IPS-NIHi11 (cell line): ENCODE data around the gene CELA3A.
"Not testable (repeated sequence)": the region's sequence is repeated elsewhere in the genome, so short reads cannot be mapped to it uniquely, and the experiment has no call there.

Experiments used
- DNase-seq: peaks from one replicate; pipeline ENCODE4 v3.0.0; 2012; ENCODE audit warnings: mixed read lengths, low spot score

Gene CELA3A, protein sequence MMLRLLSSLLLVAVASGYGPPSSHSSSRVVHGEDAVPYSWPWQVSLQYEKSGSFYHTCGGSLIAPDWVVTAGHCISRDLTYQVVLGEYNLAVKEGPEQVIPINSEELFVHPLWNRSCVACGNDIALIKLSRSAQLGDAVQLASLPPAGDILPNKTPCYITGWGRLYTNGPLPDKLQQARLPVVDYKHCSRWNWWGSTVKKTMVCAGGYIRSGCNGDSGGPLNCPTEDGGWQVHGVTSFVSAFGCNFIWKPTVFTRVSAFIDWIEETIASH

DNA sequence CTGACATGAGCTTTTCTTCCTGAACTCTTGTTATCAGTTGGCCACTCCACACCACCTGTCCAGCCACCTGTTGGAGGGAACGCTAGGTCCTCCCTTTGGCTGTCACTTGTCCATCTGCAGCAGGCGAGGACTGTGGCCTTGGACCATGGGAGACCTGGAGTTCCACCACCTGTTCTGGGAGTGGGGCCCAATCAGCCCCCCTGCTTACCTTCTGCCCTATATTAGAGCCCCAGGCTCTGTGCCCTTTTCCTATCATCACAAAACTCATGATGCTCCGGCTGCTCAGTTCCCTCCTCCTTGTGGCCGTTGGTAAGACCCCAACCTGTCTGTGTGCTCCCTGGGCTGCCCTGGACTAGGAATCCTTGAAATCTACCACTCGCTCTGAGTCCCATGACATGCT lies at the start of gene CELA3A:
CELA3A (plus strand) TSS at position 249 of the 400 bp plus-strand sequence; CDS start at position 267, 18 bp downstream.
- DNase-seq, result no peak

- no peak for DNase-seq
Observed at GRCh38 chr1:21952786-21953520, 48.5 kb upstream of the CELA3A start.

- no peak for DNase-seq
Observed at GRCh38 chr1:21955058-21955457, 46.4 kb upstream of the CELA3A start.

- DNase-seq, result no peak
Observed at GRCh38 chr1:21955501-21956281, 45.8 kb upstream of the CELA3A start.

DNA sequence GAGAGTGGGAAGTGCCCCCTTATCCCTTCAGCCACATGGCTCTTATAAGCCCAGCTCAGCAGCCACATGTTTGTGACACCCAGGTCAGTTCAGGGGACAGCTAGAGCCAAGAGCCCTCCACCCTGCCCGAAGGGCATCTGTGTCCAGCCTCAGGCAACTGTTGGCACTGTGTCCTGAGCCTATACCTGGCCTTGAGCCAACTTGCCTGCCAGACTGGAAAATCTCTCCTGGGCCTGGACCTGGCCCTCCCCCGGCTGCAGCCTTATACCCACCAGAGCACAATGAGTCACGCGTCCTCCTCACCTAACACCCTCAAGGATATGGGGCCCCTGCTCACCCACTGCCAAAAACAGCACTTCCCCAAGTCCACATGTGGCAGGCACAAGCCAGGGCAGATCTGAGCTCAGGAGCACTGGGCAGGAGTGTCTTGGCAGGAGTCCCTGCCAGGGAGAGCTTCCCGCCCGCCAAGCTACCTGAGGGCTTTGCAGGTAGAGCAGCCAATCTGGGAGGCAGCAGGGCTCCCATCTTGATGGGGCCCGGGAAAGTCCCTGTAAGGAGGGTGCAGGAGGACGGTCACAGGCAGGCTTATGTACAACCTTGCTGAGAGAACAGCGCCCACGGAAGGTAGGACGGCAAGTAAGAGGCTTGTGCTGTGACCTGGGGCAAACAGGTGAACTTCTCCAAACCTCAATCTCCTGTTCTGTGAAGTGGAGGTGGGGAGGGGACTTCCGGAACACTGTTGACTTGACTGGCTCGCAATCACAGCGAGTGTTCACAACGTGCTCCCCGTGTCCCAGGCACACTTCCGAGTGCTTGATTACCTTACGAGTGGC lies 44.5 kb upstream of the CELA3A start:
- peak; percentile 67 for DNase-seq

- DNase-seq, result no peak
Observed at GRCh38 chr1:21961337-21961736, 40.1 kb upstream of the CELA3A start.

- no peak for DNase-seq
Observed at GRCh38 chr1:21961799-21962198, 39.7 kb upstream of the CELA3A start.

- peak; percentile 84 for DNase-seq
Observed at GRCh38 chr1:21963477-21964217, 37.8 kb upstream of the CELA3A start.

- DNase-seq, result no peak
Observed at GRCh38 chr1:21966247-21967000, 35.0 kb upstream of the CELA3A start.

DNA sequence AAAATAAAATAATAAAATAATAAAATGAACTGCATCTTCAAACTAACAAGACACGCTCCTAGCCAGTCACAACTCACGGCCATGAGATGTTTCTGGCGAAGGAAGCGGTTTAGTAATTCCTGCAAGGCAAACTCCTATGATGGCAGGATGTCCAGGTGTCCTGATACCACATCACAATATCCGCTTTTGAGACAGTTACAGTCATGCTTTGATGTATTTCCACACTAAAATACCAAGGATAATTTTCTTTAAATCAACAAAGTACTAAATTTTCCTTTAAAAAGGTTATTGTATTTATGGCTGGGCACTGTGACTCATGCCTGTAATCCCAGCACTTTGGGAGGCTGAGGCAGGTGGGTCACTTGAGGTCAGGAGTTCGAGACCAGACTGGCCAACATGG lies 34.2 kb upstream of the CELA3A start:
- DNase-seq, result not testable (repeated sequence)

- DNase-seq, result not testable (repeated sequence)
Observed at GRCh38 chr1:21969066-21969465, 32.4 kb upstream of the CELA3A start.

DNA sequence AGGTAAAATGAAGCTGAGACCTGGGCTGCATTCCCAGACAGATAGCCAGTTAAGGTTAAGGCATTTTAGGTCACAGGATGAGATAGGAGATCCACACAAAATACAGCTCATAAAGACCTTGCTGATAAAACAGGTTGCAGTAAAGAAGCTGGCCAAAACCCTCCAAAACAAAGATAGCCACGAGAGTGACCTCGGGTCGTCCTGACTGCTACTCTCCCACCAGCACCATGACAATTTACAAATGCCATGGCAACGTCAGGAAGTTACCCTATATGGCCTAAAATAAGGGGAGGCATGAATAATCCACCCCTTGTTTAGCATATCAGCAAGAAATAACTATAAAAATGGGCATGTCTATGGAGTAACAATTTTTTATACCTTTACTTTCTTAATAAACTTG lies 30.9 kb upstream of the CELA3A start:
- not testable (repeated sequence) for DNase-seq

DNA sequence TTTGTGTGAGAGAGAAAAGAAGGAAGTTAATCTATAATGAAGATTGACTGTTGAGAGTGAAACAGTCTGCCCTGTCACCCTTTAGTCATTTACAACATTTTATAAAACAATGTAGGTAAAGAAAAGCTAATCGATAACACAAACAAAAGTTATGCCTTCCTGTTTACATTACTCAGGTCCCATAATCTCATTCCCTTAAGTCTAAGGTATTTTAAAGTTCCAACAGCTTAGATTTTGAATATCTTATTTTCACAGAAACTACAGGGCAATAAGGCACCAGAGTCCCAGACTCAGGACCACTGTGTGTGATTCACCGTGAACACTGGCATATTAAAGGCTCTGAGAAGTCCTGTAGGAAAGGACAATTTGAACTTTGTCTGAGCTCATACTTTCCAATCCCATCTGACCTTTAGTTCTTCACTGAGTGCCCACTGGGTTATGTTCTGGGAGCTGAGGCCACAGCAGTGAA lies 28.4 kb upstream of the CELA3A start:
- DNase-seq, result not testable (repeated sequence)

- DNase-seq, result not testable (repeated sequence)
Observed at GRCh38 chr1:21973948-21974347, 27.5 kb upstream of the CELA3A start.

DNA sequence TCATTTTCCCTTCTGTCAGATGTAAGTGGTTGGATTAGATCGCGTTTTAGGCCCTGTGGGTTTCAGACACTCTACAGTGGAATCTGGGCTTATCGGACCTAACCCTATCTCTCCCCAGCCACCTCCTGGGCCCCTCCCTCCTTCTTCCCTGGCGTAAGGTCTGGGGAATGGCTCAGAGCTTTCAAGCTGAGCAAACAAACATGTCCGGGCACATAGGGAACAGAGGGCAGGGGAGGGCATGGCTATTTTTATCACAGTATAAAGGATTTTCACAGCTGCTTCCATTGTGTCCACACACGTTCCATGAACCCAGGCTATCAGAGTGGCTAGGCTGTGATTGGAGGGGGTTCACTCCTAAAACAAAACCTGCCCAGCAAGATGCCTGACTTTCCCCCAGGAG lies 26.8 kb upstream of the CELA3A start:
- not testable (repeated sequence) for DNase-seq

DNA sequence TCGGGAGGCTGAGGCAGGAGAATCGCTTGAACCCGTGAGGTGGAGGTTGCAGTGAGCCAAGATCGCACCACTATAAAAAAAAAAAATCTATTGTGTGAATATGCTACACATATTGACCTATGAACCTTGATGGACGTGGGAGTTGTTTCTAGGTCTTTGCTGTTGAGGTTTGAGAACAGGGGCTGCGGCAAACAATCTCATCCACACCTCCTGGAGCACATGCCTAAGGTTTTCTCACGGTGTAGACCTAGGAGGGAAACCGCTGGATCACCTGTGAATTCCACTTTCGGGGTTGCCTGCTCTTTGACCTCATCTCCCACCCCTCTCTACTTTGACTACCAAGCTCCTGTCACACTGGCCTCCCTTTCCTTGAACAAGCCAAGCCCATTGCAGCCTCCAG lies 26.2 kb upstream of the CELA3A start:
- not testable (repeated sequence) for DNase-seq

DNA sequence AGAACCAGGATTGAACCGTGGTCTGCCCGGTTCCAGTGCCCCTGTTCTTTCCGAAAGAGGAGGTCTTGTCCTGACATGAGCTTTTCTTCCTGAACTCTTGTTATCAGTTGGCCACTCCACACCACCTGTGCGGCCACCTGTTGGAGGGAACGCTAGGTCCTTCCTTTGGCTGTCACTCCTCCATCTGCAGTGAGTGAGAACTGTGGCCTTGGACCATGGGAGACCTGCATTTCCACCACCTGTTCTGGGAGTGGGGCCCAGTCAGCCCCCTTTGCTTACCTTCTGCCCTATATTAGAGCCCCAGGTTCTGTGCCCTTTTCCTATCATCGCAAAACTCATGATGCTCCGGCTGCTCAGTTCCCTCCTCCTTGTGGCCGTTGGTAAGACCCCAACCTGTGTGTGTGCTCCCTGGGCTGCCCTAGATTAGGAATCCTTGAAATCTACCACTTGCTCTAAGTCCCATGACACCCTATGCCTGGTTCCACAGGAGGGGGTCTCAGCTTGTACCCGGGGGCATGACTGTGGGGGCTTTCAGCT lies 24.7 kb upstream of the CELA3A start, which contains the start of gene CELA3B:
CELA3B (plus strand) TSS at position 320 of the 537 bp plus-strand sequence; CDS start at position 338, 18 bp downstream.
- DNase-seq, result not testable (repeated sequence)

GRCh38 chr1:21978209-21978608 lies 23.2 kb upstream of the CELA3A start:
- DNase-seq, result not testable (repeated sequence)

- not testable (repeated sequence) for DNase-seq
Observed at GRCh38 chr1:21980515-21981220, 20.8 kb upstream of the CELA3A start.
